BJ (cell line): Measurements from ENCODE around the gene SRSF7. TPM values are rescaled to one million over a fixed set of nuclear protein-coding genes. Genes with fewer than 3 reads are reported as not detected.
"Not testable (repeated sequence)": the region's sequence is repeated elsewhere in the genome, so short reads cannot be mapped to it uniquely, and the experiment has no call there.

ENCODE experiments used
- CTCF ChIA-PET: fragments of 350-600 bp; formaldehyde crosslinking; extraction: SDS; loops from one replicate; lab custom pipeline; 2021; ENCODE audit warnings: antibody characterized with exemption, inconsistent platforms; lab: Yijun Ruan, JAX
- POLR2A ChIA-PET: fragments of 300-600 bp; sonication (Branson Sonifier 250); formaldehyde crosslinking; extraction: SDS; loops from one replicate; lab custom pipeline; 2021; ENCODE audit warnings: antibody characterized with exemption; lab: Charles Lee
- DNase-seq: peaks from one replicate; pipeline ENCODE4 v3.0.0-alpha.2; 2011; ENCODE audit warnings: low read depth
- H3K27me3 ChIP-seq: 2 replicates; pipeline ENCODE4 v1.6.0; 2011; ENCODE audit warnings: low read length; ENCODE audit not compliant: control insufficient read depth, insufficient read depth
- H3K36me3 ChIP-seq: 2 replicates; pipeline ENCODE4 v1.5.1; 2011; ENCODE audit warnings: low read length; ENCODE audit not compliant: control insufficient read depth, insufficient read depth
- H3K4me3 ChIP-seq: 2 replicates; pipeline ENCODE4 v1.5.1; 2011; ENCODE audit warnings: low read depth, mild to moderate bottlenecking, control low read depth, low read length
- polyA plus RNA-seq: library from polyadenylated mRNA; depleted of rRNA; stranded (reverse); fragments of >200 nt; gene quantifications from 2 replicates; pipeline ENCODE4 v1.2.3, GENCODE V29; 2011
- TF ChIP-seq, protein P1 (sequence below): IDR thresholded peaks from 2 replicates; pipeline ENCODE4 v1.5.1; 2011; ENCODE audit warnings: low read depth, mild to moderate bottlenecking, control low read depth, inconsistent platforms, low read length, moderate library complexity; ENCODE audit not compliant: insufficient read depth

Gene SRSF7
- polyA plus RNA-seq, 1 experiment = 110 TPM

GRCh38 chr2:38771632-38772031 lies 20.5 kb upstream of the SRSF7 start:
- no peak for DNase-seq
- Histone ChIP-seq H3K4me3 (no peak overlapping the region), H3K36me3 (no peaks in the 10 kb centered on the region), H3K27me3 (no peaks in the 10 kb centered on the region)
- TF ChIP-seq, protein P1, sequence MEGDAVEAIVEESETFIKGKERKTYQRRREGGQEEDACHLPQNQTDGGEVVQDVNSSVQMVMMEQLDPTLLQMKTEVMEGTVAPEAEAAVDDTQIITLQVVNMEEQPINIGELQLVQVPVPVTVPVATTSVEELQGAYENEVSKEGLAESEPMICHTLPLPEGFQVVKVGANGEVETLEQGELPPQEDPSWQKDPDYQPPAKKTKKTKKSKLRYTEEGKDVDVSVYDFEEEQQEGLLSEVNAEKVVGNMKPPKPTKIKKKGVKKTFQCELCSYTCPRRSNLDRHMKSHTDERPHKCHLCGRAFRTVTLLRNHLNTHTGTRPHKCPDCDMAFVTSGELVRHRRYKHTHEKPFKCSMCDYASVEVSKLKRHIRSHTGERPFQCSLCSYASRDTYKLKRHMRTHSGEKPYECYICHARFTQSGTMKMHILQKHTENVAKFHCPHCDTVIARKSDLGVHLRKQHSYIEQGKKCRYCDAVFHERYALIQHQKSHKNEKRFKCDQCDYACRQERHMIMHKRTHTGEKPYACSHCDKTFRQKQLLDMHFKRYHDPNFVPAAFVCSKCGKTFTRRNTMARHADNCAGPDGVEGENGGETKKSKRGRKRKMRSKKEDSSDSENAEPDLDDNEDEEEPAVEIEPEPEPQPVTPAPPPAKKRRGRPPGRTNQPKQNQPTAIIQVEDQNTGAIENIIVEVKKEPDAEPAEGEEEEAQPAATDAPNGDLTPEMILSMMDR = no peak
- ChIA-PET CTCF (interaction anchor here (0.8 to 1.3 kb wide), 2 partner anchors 13 to 63 kb away, joined by 4 to 5 read pairs; no protein-coding TSS in a partner anchor), POLR2A (interaction anchor here (0.5 kb wide), 1 partner anchor 35 kb away, joined by 4 read pairs; no protein-coding TSS in a partner anchor)

DNA sequence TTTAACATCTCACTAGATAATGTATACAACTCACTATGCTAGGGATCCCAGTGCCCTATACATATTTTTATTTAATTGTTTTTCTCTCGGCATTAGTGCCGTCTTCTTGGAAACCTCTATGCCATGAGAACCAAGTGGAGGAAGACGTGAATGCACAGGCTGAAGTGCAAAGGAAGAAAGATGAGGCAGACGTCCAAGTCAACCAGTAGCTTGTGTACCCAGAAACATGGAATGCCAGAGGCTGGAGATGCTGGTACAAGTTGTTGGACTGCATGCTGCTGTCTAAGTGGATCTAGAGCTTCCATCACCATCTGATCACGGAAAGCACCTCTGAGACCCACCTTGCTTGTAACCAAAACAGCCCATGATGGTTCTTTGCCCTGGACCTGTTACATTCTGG lies 14.4 kb upstream of the SRSF7 start:
- ChIA-PET CTCF (interaction anchor here (0.7 kb wide), 1 partner anchor 14 kb away, joined by 5 read pairs; the partner anchor contains the start of gene SRSF7), POLR2A (no interaction called here)
- Histone ChIP-seq H3K27me3 (no peaks in the 10 kb centered on the region), H3K4me3 (no peak overlapping the region), H3K36me3 (no peaks in the 10 kb centered on the region)
- no peak for DNase-seq
- TF ChIP-seq, protein P1 = no peak

DNA sequence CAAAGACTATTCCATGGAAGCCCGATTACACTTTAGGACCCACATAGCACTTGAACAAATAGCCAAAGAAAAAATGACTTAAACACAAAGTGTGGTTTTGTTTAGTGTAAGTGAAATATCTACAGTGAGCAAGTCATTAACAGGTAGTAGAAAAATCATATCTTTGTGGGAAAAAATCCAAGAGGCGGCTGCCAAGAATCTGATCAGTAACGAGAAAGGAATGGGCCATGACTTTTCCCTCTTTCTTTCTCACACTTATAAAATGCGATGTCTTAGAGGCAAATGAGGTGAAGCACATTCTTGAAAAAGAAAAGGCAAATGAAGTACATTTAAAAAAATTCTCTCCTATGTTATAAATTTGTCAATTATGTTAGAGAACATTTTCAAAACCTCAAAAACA lies 14.0 kb upstream of the SRSF7 start:
- TF ChIP-seq, protein P1 = no peak
- no peak overlapping the region for H3K4me3 ChIP-seq
- no peaks in the 10 kb centered on the region for H3K27me3 ChIP-seq
- no peak for DNase-seq
- ChIA-PET CTCF (interaction anchor here (0.7 kb wide), 1 partner anchor 14 kb away, joined by 5 read pairs; the partner anchor contains the start of gene SRSF7), POLR2A (interaction anchor here (1.6 kb wide), 1 partner anchor 14 kb away, joined by 9 read pairs; the partner anchor contains the start of gene SRSF7)
- no peaks in the 10 kb centered on the region for H3K36me3 ChIP-seq

DNA sequence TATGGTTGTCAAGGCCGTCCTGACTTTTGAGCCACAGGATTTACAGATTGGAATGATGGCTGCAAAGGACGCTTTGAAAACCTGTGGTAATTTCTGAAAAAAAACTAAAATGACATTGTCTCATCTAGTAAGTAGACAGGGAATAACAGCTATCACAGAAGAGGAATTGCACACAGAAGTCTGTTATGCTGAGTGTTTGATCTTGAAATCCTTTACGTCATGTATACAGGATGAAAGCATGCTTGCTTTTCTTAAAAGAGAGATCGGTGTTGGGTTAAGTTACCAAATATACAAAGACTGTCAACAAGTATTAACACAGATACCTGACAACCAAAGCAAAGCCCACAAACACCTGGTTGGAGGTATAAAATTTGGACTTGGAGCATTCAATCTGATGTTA lies 12.6 kb upstream of the SRSF7 start:
- DNase-seq = no peak
- POLR2A ChIA-PET = interaction anchor here (1.6 kb wide), 1 partner anchor 12 kb away, joined by 9 read pairs; the partner anchor contains the start of gene SRSF7
- no peak overlapping the region for H3K4me3 ChIP-seq
- TF ChIP-seq, protein P1 = no peak
- H3K27me3 ChIP-seq = no peaks in the 10 kb centered on the region
- H3K36me3 ChIP-seq = no peaks in the 10 kb centered on the region
- CTCF ChIA-PET = interaction anchor here (0.8 kb wide), 1 partner anchor 11 kb away, joined by 3 read pairs; no protein-coding TSS in a partner anchor

- no peaks in the 10 kb centered on the region for H3K36me3 ChIP-seq
- TF ChIP-seq, protein P1 = no peak
- POLR2A ChIA-PET = no interaction called here
- DNase-seq = no peak
- H3K4me3 ChIP-seq = no peak overlapping the region
- H3K27me3 ChIP-seq = no peaks in the 10 kb centered on the region
- CTCF ChIA-PET = interaction anchor here (0.8 kb wide), 1 partner anchor 12 kb away, joined by 3 read pairs; no protein-coding TSS in a partner anchor
Measured at GRCh38 chr2:38763228-38763627, 12.1 kb upstream of the SRSF7 start.

DNA sequence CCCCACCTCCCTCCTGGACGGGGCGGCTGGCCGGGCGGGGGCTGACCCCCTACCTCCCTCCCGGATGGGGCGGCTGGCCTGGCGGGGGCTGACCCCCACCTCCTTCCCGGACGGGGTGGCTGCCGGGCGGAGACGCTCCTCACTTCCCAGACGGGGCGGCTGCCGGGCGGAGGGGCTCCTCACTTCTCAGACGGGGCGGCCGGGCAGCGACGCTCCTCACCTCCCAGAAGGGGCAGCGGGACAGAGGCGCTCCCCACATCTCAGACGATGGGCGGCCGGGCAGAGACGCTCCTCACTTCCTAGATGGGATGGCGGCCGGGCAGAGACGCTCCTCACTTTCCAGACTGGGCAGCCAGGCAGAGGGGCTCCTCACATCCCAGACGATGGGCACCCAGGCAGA lies 4.7 kb upstream of the SRSF7 start:
- DNase-seq, H3K4me3 ChIP-seq, H3K27me3 ChIP-seq, H3K36me3 ChIP-seq, POLR2A ChIA-PET, CTCF ChIA-PET: not testable (repeated sequence)
